DMS 273 (cell line): ENCODE results near the gene DENND4A.

Experiments used
- DNase-seq: peaks from one replicate; lab custom pipeline; 2025; ENCODE audit not compliant: unreplicated experiment; lab: John Stamatoyannopoulos, UW

DENND4A gene

GRCh38 chr15:65610871-65611718, 181.0 kb downstream of the DENND4A start, which contains the start of gene INTS14:
Gene INTS14, minus strand, starts transcription at chr15:65611131. Its CDS starts 3,751 bp downstream, at chr15:65607380.
- peak; percentile 98 for DNase-seq
